ENCODE results near the gene PLA2G4D.
A peak's percentile ranks its signal among the peaks of the same experiment; 100 is the strongest.

The PLA2G4D gene

DNA sequence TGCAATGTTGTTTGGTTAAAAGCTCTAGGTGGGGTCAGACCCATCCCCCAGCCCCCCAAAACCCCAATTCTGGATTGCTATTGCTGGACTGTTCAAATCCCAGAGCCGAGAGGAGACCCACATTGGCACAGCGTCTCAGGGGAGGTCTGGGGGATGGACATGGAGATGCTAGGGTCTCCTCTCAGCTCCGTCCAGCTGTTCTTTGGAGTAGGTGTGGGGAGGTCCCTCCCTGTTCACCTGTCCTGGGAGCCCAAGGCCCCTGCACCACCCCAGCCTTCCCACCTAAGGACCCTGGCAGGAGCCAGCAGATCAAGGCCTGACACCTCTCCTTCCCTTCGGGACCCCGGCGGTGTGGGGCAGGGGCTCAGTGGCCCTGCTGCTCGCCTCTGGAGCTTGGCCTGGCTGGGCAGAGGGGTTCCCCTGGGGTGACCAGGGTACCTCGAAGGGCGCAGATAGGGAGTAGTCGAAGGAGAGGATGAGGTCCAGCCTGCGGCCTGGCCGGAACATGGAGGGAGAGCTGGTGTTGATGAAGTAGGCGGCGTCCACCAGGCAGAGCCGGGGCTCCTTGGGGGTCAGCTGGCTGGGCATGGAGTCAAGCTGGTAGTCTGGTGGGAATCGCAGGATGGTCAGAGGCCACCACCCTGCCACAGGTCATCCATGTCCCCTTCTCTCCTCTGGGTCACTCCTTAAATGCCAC lies 23.9 kb downstream of the PLA2G4D start:
- no peak for DNase-seq

DNA sequence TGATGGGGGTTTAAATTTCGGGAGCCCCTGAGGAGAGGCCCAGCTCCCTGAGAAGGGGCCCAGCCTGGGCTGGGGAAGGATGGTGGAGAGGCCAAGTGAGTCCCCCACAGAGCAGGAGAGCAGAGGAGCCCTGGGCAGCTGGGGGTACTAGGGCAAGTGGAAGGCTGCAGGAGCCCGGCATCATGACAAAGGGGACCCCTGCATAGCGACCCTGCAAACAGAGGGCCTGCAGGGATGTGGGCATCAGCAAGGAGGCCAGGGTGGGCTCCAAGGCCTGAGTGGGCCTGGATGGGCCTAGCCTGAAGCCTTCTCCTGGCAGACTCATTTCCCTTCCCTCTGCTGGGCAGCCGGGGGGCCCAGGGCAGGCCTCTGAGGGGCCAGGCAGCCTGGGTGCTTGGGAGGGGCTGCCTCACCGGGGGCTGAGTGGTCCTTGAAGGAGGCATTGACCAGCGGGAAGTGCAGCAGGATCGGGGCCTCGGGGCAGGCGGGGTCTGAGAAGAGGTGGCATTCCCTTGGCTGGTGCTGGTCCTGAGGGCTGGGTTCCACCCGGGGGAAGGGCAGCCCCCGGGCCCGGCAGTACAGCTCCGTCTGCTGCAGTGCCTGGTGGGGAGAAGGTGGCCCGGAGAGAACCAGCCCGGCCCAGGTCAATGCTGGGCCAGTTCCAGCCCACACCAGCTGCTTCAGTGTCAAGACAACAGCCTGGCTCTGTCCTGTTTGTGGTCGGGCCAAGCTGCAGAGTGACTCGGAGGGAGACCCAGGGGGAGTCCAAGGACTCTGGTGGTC lies 24.7 kb downstream of the PLA2G4D start:
- no peak for DNase-seq

DNA sequence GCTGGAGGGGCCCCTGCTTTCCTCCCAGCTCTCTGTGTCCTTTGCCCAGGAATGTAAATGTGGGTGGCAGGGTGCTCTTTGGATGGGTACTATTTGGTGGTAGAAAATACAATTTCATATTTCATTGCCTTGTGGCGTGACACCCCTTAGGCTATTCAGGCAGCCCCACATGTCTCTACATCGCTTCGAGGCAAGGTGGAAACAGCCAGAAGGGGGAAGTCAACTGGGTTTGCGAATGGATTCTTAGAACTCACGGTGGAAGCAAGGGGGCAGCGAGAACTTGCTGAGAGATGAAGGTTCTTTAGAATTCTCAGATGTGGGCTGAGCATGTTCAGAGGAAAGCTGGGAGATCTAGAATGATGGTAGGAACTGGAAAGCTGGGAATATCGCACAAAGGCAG lies 25.3 kb downstream of the PLA2G4D start:
- no peak for DNase-seq

DNA sequence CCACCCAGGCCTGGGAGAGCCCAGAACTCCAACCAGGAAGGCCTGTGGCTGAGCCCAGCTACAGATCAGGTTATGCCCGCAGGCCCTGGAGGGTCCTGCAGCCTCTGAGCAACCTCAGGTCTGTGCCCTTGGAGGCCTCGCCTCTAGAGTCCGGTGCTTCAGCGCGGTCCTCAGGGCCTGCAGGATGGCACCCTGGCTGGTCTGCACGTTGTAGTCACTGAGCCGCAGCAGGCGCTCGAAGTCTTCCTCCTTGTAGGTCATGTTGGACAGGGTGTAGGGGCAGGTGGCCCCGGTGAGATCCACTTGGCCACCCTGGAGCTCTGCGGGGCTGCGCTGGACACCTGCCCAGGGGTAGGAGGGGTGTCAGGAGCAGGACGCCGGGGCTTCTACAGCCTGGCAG lies 25.8 kb downstream of the PLA2G4D start:
- no peak for DNase-seq

DNA sequence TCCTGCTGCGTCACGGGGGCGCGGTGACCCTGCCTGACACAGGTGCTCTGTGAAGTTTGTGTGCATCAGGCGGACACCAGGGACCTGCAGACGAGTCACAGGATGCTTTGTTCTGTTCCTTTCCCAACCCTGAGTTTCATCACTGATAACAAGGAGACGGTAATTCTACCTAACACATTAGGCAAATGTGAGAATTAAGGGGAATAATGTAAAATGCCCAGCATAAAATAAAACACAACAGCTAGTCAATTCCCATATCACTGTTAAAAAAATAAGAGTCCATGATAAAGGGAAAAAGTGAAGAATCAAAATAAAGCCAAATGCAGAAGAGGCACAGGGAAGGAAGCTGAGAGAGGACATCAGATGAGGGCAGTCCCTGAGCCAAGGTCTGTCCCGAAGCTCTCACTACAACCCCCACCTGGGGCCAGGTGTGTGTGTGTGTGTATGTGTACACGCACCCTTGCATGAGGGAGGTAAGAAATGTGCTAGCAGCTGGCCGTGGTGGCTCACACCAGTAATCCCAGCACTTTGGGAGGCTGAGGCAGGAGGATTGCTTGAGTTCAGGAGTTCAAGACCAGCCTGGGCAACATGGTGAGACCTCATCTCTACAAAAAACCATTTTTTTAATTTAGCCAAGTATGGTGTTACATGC lies 27.5 kb downstream of the PLA2G4D start:
- DNase-seq: no peak

DNA sequence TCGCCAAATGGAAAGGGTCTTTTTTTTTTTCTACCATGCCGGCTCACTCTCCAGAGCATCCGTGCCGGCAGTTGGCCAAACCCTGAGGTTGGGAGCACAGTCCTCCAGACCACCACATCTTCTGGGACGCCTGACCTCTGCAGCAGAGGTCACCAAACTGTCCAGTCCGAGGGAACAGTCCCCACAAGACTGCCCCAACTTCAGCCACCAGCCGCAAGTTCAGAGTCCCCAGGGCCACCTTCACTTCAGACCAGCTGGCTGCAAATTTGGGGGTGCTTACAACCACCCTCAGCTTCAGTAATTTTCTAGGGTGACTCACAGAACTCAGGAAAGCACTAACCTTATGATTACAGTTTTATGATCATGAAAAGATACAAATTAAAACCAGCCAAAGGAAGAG lies 28.9 kb downstream of the PLA2G4D start:
- no peak for DNase-seq

DNA sequence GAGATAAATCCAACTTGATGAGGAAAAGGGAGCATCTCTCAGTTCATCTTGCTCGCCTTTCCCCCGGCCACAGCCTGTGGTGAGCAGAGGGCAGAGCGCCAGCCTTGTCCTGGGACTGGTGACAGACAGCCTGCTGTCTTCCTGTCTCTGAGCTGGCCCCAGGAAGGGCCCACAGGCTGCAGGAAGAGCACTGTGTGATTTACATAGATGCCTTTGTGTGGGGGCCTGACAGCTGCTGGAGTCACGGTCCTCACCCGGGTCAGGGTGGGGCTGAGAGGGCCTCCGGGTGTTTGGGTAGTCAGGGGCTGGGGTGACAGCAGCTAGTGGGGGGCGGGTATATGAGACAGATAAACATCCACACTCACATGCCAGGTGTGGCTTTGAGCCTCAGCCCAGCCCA lies 29.3 kb downstream of the PLA2G4D start:
- no peak for DNase-seq

DNA sequence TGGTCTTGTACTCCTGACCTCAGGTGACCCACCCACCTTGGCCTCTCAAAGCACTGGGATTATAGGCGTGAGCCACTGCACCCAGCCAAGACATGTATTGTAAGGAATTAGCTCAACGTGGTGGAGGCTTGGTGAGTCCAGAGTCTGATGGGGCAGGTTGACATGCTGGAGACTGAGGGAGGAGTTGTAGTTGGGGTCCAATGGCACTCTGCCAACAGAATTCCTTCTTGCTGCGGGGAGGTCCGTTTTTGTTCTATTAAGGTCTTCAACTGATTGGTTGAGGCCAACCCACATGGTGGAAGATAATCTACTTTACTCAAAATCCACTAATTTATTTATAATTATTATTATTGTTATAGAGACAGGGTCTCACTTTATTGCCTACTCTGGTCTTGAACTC lies 30.1 kb downstream of the PLA2G4D start:
- DNase-seq: no peak

DNA sequence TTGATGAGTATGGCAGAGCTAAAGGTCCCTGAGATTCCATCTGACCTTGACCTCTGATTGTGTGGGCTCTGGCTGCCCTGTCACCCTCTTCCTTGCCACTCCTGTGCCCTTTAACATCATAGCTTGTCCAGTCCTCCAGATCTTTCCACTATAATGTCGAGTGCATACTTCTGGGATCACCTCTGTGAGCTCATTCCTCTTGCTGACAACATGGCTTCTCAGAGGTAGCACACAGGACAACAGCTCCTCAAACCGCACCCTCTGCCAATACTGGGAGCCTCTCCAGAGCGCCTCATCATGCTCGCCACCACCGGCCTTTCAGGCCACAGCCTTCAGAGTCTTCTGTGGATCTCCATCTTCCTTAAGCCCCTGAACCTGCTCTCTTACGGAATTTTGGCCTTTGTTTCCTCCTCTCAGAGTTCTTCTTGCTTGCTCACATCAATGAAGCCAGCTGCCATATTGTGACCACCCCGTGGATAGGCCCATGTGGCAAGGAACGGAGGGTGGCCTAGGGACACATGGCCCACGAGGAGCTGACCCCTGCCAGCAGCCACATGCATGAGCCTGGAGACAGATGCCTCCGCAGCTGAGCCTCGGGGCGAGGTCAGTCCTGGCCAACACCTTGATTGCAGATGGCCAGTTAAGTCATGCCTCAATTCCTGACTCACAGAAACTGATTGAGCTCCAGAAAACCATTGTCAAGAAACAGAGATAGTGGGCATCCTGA lies 31.1 kb downstream of the PLA2G4D start:
- no peak for DNase-seq

DNA sequence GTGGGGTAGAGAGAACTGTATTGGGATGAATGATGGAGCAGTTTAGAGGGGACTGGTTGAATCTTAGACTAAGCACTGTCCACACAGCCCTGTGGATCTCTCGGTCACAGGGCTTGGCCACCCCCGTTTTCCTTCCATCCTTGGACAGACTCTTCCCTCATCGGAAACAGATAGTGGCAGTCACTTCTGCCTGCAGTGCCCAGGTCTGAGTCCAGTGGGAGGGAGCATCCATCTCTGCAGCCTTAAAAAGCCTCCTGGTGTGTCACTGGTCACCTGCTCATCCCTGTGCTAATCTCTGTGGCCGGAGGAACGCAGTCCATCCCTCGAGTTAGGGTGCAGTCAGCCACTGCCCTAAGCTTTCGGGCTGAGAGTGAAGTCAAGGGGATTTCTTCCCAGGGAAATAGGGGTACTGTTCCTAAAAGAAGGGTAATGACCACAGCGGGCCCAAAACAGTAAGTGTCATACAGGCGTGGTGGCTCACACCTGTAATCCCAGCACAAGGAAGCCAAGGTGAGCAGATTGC lies 32.0 kb downstream of the PLA2G4D start:
- DNase-seq: no peak

DNA sequence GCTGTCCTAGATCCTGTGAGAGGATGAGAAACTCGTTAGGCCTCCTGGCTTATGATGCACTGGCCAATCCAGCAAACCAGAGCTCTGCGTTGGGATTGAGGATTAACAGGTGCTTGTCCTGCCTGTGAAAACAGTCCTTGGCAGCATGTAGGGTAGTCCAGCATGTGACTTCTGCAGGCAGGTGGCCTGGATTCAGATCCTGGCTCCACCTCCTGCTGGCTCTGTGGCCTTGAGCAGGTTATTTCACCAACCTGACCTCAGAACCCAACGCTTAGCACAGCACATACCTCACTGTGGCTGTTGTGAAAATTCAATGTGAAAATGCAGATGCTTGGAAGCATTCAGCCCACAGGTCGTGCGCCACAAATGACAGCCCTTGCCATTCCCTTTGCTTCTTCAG lies 33.6 kb downstream of the PLA2G4D start:
- no peak for DNase-seq

DNA sequence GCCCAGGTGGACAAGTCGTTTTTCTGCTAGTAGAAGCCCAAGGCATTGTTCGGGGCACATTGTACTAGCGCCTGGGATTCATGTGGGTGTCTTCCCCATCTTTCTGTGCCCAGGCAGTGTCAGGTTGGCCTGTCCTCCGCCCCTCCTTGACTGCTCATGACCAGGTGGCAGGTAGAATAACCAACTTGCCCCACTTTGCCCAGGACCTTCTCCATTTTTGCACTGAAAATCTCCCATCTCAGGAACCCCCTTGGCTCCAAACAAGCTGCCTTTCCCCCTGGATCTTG lies 33.9 kb downstream of the PLA2G4D start:
- no peak for DNase-seq

DNA sequence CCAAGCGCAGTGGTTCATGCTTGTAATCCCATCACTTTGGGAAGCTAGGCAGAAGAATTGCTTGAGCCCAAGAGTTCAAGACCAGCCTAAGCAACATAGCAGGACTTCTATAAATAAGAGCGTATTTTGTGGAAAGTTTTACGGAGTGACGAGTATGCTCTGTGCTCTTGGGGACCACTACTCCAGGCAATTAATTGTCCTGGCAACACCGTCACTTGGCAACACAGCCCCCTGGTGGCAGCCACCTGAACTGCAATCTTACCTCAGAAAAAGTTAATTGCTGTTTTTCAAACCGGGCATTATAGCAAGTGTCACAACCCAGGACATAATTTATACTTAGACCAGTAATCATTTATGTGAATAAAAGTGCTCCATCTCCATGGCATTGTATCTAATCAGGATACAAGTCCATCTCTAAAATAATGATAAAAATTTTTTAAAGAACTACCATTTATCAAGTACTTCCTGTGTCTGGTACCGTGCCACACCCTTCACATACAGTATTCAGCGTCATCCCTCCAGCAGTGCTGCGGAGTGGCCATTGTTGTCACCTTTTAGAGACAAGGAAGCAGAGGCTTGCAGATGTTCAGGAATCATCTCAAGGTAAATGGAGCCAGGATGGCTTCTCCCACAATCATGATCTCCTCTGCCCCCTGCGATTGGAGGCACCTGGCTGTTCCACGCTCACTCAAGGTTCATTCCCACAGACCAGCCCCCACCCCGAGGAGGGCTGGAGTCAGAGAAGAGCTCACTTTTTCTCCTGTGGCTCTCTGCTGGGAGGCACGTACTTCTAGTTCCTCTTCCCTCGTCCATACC lies 34.5 kb downstream of the PLA2G4D start:
- DNase-seq: peak; percentile 74

DNA sequence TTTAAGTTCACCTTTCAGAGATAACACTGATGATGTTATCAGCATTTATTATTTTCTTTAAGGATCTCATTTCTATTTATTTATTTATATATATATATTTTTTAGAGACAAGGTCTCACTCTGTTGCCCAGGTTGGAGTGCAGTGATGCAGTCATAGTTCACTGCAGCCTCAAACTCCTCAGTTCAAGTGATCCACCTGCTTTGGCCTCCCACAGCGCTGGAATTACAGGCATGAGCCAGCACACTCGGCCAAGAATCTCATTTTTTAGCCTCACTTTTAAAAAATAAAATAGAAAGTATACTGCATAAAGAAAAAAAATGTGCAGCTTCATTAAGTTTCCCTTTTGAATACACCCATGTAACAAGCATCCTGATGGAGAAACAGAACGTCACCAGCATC lies 35.6 kb downstream of the PLA2G4D start:
- DNase-seq: no peak

DNA sequence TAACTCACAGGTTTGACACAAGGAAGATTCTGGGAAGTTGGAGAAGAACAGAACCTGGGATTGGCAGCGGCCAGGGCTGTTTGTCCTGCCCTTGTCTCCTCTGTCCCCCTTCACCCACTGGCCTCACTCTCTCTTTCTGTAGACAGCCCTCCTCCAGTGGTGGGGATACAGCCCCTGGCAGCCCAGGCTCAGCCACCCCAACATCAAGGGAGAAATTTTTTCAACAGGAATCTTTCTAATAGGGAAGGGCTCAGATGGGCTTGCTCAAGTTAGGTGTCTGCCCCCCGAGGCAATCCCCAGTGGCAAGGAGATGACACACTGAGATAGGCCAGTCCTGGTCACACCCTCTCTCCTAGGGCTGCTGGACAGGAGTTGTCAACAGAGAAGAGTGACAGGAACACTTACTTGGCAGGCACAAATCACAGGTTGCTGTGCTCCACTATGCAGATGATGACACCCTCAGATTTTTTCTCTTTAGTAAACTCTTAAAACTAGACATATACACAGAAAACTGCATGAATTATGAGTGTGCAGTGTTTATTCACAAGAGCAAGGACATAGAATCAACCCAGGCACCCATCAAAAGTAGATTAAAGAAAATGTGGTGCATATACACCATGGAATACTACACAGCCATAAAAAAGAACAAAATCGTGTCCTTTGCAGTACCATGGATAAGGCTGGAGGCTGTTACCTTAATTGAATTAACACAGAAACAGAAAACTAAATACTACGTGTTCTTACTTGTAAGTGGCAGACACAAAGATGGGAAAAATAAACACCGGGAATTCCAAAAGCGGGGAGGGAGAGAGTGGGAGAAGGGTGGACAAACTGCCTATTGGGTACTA lies 36.3 kb downstream of the PLA2G4D start:
- no peak for DNase-seq

DNA sequence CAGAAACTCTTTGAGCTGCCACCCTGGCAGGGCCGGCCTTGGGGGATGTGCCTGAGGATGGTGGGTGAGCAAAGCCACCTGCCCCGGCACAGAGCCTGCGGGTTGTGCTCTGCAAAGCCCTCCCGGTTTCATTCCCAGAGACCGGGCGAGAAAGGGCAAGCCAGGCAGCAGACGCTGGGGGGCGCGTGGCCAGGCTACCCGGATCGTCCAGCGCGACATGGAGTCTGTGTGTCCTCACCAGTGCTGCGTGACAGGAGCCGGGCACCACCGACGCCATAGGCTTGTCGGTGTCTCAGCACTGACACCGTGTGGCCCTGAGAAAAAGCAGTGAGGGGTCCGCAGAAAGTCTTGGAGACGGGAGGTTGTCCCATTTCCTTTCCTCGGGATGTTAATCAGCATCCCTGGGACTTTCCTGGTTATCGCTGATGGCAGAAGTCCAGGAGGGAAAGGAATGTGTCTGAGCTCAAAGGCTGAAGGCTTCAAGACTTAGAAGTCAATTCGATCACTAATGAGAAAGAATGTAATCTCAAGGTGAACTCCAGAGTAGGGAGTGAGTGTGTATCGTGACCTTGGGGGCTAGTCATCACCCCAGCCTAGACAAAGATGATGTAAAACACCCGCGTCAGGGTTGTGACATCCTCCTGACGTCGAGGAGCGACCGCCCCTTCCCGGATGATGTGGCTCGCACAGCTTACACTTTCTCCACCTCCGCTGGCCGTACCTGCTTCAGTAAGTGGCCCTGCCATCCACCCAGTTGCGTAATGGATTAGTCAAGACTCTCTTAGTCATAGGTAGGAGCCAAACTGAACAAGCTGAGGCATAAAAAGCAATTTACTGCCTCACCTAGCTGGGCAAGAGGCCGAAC lies 37.2 kb downstream of the PLA2G4D start:
- peak; percentile 83 for DNase-seq

DNA sequence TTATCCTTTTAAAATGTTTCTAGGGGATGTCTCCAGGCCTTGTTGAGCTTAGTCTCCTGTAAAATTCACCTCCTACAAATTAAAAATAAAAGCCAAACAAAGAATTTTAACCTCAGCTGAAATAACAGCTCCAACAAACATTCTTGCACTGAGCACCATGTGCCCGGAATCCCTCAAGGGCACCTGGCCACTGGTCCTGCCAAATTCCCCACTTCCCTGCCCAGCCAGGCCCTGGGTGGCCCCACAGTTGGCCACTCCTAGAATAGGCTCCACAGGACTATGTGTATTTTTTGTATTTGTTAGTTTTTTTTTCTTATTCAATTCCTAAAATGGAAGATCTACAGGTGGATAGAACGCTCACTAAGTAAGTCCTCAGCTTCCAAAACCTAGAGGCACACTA lies 40.4 kb downstream of the PLA2G4D start:
- DNase-seq: no peak

DNA sequence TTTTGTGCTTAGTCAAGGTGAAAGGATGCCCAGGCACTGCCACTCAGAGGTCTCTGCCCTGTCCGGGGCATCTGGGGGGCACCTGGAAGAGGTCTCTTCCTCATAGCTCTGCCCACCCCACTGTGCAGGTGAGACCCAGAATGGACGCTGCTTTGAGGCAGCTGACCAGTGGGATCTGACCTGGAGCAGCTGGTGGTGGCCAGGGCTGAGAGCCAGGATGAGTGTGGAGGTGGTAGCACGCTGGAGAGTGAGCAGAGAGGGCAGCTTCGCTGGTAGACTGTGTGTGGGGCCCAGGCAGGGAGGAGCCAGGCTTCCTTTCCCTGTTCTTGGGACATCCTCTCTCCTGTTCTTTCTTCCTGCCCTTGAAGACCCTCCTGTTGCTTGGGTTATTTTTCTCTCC lies 41.4 kb downstream of the PLA2G4D start:
- DNase-seq: no peak

DNA sequence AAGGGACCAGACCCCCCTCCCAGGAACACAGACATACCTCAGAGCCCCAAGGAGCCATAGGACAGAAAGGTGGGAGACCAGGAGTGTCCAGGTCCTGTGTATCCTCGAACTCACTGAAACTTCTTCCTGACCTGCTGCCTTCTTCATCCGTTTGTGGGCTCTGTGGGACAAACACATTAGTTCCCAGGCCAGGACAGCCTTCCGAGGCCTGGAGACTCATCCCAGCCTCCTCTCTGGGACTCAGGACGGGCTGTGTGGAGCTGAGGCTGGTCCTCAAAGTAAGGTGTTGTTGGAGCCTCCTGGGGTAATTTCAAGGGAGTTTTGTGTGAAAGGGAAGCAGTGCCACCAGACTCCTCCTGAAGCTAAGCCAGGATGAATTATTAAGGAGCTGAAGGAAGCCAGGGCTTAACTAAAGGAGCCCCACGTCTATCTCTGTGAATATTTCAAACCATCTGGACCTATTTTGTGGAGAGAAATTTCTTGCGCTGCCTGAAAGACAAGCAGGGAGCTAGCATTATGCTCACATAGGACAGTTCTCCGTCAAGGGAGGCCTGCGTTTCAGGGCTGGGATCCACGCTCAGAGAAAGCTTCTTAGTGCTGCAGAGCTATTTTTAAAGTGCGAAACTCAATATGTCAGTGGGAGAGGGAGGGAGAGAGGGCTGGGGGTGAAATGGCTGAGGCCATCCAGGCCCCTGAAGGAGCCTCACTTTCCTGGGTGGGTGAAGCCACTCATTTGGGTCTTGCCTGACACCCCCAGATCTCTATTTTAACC lies 43.7 kb downstream of the PLA2G4D start:
- no peak for DNase-seq

DNA sequence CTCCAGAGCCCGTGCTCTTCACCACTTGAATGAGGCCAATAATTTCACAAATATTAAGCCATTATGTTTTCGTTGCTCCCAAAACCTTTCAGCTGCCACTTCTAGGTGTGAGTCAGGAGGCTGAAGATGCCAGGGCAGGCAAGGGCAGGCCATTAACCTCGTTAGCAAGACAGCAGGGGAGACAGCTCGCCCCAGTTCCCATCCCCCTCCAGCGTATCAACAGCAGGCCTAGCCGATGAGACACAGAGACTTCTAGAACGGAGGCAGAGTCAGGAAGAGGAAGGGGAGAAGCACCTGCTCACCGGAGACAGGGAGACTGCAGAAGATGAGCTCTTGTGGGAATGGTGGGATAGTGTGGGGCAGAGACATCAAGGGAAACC lies 45.6 kb downstream of the PLA2G4D start:
- no peak for DNase-seq
